Measurements from ENCODE around the gene ATXN1L. TPM values are rescaled to one million over a fixed set of nuclear protein-coding genes. Genes with fewer than 3 reads are reported as not detected.
"Not testable (repeated sequence)": the region's sequence is repeated elsewhere in the genome, so short reads cannot be mapped to it uniquely, and the experiment has no call there.

ATXN1L gene
- total RNA-seq, 5 donors from 2014 or later (not counting 1 experiment from before 2014, with no cell fraction given) = 26.8 to 44.0 (median 29.3) TPM

DNA sequence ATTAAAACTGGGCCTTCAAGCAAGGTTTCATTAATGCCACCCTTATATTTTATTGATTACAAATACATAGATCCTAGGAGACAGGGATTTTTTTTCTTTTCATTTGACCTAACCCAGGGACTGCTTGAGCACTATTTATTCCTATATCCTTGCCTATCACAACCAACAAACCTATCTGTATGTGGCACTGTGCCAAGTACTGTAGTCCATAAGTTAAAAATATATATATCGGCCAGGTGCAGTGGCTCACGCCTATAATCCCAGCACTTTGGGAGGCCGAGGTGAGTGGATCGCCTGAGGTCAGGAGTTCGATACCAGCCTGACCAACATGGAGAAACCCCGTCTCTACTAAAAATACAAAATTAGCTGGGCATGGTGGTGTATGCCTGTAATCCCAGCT is 21.4 kb downstream of the ATXN1L start:
- H3K9me3 Mint-ChIP-seq; DNase-seq; H3K27ac ChIP-seq (ENCODE audit: low read length); H3K27me3 ChIP-seq (replicated peaks in 1 of 2; ENCODE audit: control insufficient read depth in 2 of 2, extremely low read depth in 1 of 2, insufficient read depth in 2 of 2, low read length in 1 of 2); CTCF ChIA-PET; POLR2A ChIA-PET; ATAC-seq (replicated peaks in 1 of 4); H3K4me3 Mint-ChIP-seq; H3K27ac Mint-ChIP-seq; H3K4me3 ChIP-seq (ENCODE audit: control insufficient read depth in 1 of 2, extremely low read depth in 1 of 2, low read length in 1 of 2); H3K27me3 Mint-ChIP-seq; H3K4me1 ChIP-seq (ENCODE audit: control insufficient read depth in 1 of 2, extremely low read depth in 1 of 2, insufficient read depth in 2 of 2, low read length in 2 of 2); H3K9me3 ChIP-seq: not testable (repeated sequence)
- peaks cover 0 to 48% of the 10 kb centered on the region in 2 donors for H3K36me3 ChIP-seq (ENCODE audit: control insufficient read depth in 2 of 2, extremely low read depth in 1 of 2, insufficient read depth in 1 of 2, low read length in 1 of 2)
- H3K36me3 Mint-ChIP-seq = peaks cover 33% of the 10 kb centered on the region
- WGBS (ENCODE audit: insufficient coverage) = no CpG with 5 or more reads among the region's 6 CpGs
- H3K4me1 Mint-ChIP-seq = peaks cover 5 to 15% (median 9%) of the 10 kb centered on the region in 3 donors

DNA sequence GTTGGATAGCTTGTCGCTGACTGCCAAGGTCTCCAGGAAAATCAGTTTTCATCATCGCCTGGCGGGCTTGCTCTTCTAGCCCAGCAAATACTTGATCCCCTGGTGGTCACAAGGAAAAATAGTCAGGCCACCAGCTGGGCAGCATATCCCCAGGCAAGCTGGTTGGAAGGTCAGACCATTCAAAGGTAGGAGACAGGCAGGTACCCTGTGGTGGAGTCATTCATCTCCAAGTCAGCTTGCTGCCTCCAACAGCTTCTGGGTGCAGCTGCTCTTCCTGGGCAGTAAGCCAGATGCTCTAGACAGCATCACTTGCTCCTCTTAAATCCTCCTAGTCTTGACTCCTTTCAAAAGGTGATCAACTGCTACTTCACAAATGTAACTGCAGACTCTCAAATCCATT is 22.2 kb downstream of the ATXN1L start:
- peaks cover 0 to 42% of the 10 kb centered on the region in 2 donors for H3K36me3 ChIP-seq (ENCODE audit: control insufficient read depth in 2 of 2, extremely low read depth in 1 of 2, insufficient read depth in 1 of 2, low read length in 1 of 2)
- WGBS (ENCODE audit: insufficient coverage) = 97% methylated on average over 3 of the region's 3 CpGs
- no peak overlapping the region for H3K27ac Mint-ChIP-seq

DNA sequence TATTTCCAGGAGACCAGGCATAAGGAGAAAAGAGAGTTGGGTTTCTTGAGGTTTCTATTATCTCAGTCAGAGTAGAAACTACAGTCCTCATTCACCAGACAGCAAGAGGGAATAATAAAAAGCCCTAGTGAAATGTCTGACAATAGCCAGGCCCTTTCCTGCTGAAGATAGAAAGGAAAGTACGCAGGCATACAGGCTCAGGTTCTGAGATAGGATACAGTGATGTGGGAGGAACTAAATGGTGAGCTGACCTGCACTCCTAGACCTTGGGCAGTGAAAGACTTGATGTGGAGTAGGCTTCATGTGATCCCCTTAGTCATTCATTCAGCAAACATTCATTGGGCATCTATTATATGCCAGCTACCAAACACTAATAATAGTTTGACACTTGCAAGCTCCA is 23.3 kb downstream of the ATXN1L start:
- Mint-ChIP-seq H3K27ac (no peak overlapping the region), H3K4me1 (peaks cover 13 to 25% (median 20%) of the 10 kb centered on the region in 3 donors), H3K9me3 (no peaks in the 10 kb centered on the region), H3K36me3 (peaks cover 26% of the 10 kb centered on the region), H3K27me3 (no peaks in the 10 kb centered on the region), H3K4me3 (no peak overlapping the region)
- POLR2A ChIA-PET = no interaction called here
- H3K27me3 ChIP-seq (replicated peaks in 1 of 2; ENCODE audit: control insufficient read depth in 2 of 2, extremely low read depth in 1 of 2, insufficient read depth in 2 of 2, low read length in 1 of 2) = no peaks in the 10 kb centered on the region
- H3K4me3 ChIP-seq (ENCODE audit: control insufficient read depth in 1 of 2, extremely low read depth in 1 of 2, low read length in 1 of 2) = no peak overlapping the region
- peaks cover 6 to 7% of the 10 kb centered on the region in 2 experiments for H3K4me1 ChIP-seq (ENCODE audit: control insufficient read depth in 1 of 2, extremely low read depth in 1 of 2, insufficient read depth in 2 of 2, low read length in 2 of 2)
- no peak overlapping the region for H3K27ac ChIP-seq (ENCODE audit: low read length)
- ATAC-seq (replicated peaks in 1 of 4) (no peak), DNase-seq (no peak)
- CTCF ChIA-PET = no interaction called here
- WGBS (ENCODE audit: insufficient coverage) = 100% methylated on average over 1 of the region's 1 CpG
- H3K9me3 ChIP-seq = no peaks in the 10 kb centered on the region
- peaks cover 0 to 33% of the 10 kb centered on the region in 2 donors for H3K36me3 ChIP-seq (ENCODE audit: control insufficient read depth in 2 of 2, extremely low read depth in 1 of 2, insufficient read depth in 1 of 2, low read length in 1 of 2)

More for the DNA sequence above, 22.2 kb downstream of the ATXN1L start:
- Histone ChIP-seq H3K27me3 (replicated peaks in 1 of 2; ENCODE audit: control insufficient read depth in 2 of 2, extremely low read depth in 1 of 2, insufficient read depth in 2 of 2, low read length in 1 of 2) (no peaks in the 10 kb centered on the region), H3K27ac (ENCODE audit: low read length) (no peak overlapping the region), H3K4me1 (ENCODE audit: control insufficient read depth in 1 of 2, extremely low read depth in 1 of 2, insufficient read depth in 2 of 2, low read length in 2 of 2) (peaks cover 2 to 4% of the 10 kb centered on the region in 2 experiments), H3K4me3 (ENCODE audit: control insufficient read depth in 1 of 2, extremely low read depth in 1 of 2, low read length in 1 of 2) (no peak overlapping the region), H3K9me3 (no peaks in the 10 kb centered on the region)
- Mint-ChIP-seq H3K27me3 (no peaks in the 10 kb centered on the region), H3K36me3 (peaks cover 30% of the 10 kb centered on the region), H3K9me3 (no peaks in the 10 kb centered on the region), H3K4me3 (no peak overlapping the region), H3K4me1 (peaks cover 10 to 21% (median 15%) of the 10 kb centered on the region in 3 donors)
- ATAC-seq (replicated peaks in 1 of 4) = no peak
- no peak for DNase-seq
- POLR2A ChIA-PET = no interaction called here
- CTCF ChIA-PET = no interaction called here

DNA sequence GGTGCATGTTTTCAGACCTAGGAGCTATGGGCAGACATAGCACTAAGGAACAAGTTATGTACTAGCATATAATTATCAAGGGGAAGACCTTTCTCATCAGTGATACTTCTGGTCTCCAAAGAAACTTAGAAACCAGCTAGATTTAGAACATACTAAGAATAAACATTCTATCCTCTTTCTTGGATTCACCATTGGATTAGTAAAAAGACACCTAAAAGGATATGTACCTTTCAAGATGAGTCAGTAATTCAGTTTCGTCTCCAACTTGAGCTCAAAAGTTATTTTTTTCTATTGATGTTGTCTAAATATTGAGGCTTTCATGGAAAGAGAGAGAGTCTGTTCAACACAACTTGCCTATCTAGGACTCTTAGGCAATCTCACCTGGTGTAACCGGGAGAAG is 25.0 kb downstream of the ATXN1L start:
- peaks cover 10% of the 10 kb centered on the region for H3K36me3 Mint-ChIP-seq
- DNase-seq = no peak
- H3K4me3 Mint-ChIP-seq = no peak overlapping the region
- ATAC-seq (replicated peaks in 1 of 4) = no peak
- H3K4me1 Mint-ChIP-seq = peaks cover 13 to 27% (median 20%) of the 10 kb centered on the region in 3 donors
- Histone ChIP-seq H3K4me3 (ENCODE audit: control insufficient read depth in 1 of 2, extremely low read depth in 1 of 2, low read length in 1 of 2) (no peak overlapping the region), H3K27ac (ENCODE audit: low read length) (no peak overlapping the region), H3K27me3 (replicated peaks in 1 of 2; ENCODE audit: control insufficient read depth in 2 of 2, extremely low read depth in 1 of 2, insufficient read depth in 2 of 2, low read length in 1 of 2) (no peaks in the 10 kb centered on the region), H3K9me3 (no peaks in the 10 kb centered on the region), H3K36me3 (ENCODE audit: control insufficient read depth in 2 of 2, extremely low read depth in 1 of 2, insufficient read depth in 1 of 2, low read length in 1 of 2) (peaks cover 0 to 26% of the 10 kb centered on the region in 2 donors), H3K4me1 (ENCODE audit: control insufficient read depth in 1 of 2, extremely low read depth in 1 of 2, insufficient read depth in 2 of 2, low read length in 2 of 2) (peaks cover 6 to 7% of the 10 kb centered on the region in 2 experiments)
- H3K27ac Mint-ChIP-seq = no peak overlapping the region
- POLR2A ChIA-PET = no interaction called here
- no CpG with 5 or more reads among the region's 2 CpGs for WGBS (ENCODE audit: insufficient coverage)
- CTCF ChIA-PET = interaction anchor here in 1 of 2 donors (1.1 to 2.3 kb wide), 2 partner anchors 9 to 11 kb away, joined by 3 to 7 read pairs; no protein-coding TSS in a partner anchor
- H3K27me3 Mint-ChIP-seq = no peaks in the 10 kb centered on the region
- H3K9me3 Mint-ChIP-seq = no peaks in the 10 kb centered on the region

DNA sequence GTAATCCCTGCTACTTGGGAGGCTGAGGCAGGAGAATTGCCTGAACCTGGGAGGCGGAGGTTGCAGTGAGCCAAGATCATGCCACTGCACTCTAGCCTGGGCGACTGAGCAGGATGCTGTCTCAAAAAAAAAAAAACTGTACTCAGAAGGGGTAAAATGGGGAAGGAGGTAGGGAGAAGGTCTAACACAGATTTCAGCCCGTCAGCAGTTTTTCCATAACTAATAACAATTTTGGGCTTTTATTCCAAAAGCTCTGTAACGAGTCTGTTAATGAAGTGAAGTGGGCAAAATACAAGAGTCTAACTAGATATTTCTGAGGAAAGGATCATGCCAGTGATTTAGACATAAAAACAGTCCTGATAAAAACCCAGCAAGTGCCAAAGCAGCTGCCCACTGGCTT is 27.4 kb downstream of the ATXN1L start:
- Mint-ChIP-seq H3K9me3 (no peaks in the 10 kb centered on the region), H3K4me1 (peaks cover 13 to 26% (median 20%) of the 10 kb centered on the region in 3 donors), H3K36me3 (peaks cover 12% of the 10 kb centered on the region), H3K4me3 (peak overlapping the region in 2 of 3 donors; percentile 58 to 75), H3K27me3 (no peaks in the 10 kb centered on the region), H3K27ac (peak overlapping the region; percentile 81 to 89)
- Histone ChIP-seq H3K9me3 (no peaks in the 10 kb centered on the region), H3K4me3 (ENCODE audit: control insufficient read depth in 1 of 2, extremely low read depth in 1 of 2, low read length in 1 of 2) (no peak overlapping the region), H3K27me3 (replicated peaks in 1 of 2; ENCODE audit: control insufficient read depth in 2 of 2, extremely low read depth in 1 of 2, insufficient read depth in 2 of 2, low read length in 1 of 2) (no peaks in the 10 kb centered on the region), H3K36me3 (ENCODE audit: control insufficient read depth in 2 of 2, extremely low read depth in 1 of 2, insufficient read depth in 1 of 2, low read length in 1 of 2) (peaks cover 0 to 24% of the 10 kb centered on the region in 2 donors), H3K27ac (ENCODE audit: low read length) (no peak overlapping the region), H3K4me1 (ENCODE audit: control insufficient read depth in 1 of 2, extremely low read depth in 1 of 2, insufficient read depth in 2 of 2, low read length in 2 of 2) (peaks cover 6 to 7% of the 10 kb centered on the region in 2 experiments)
- DNase-seq = no peak
- peak in 1 of 4 experiments; percentile 26 for ATAC-seq (replicated peaks in 1 of 4)
- no CpG with 5 or more reads among the region's 4 CpGs for WGBS (ENCODE audit: insufficient coverage)
- ChIA-PET CTCF (interaction anchor here (0.6 to 1.1 kb wide), 3 partner anchors 9 to 58 kb away, joined by 5 to 10 read pairs (median 5); no protein-coding TSS in a partner anchor), POLR2A (interaction anchor here in 1 of 2 donors (0.6 kb wide), 1 partner anchor 152 kb away, joined by 6 read pairs; no protein-coding TSS in a partner anchor)

DNA sequence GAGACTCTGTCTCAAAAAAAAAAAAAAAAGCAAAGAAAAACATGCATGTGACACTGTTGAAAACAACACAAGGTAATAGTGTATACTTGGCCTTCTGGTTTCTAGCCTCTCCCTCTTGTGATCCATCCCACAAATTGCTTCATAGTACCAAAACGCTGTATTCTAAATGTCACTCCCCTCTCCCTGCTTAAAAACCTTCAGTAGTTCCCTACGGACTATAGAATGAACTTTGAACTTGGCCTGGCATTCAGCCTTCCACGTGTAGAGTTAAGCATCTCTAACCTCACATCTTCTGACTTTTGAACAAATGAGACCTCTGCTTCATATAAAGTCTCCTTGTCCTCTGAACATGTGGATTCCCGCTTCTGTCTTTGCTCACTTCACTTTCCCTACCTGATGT is 33.1 kb downstream of the ATXN1L start:
- POLR2A ChIA-PET = no interaction called here
- peak overlapping the region in 1 of 2 donors; percentile 11 for H3K27ac Mint-ChIP-seq

More for the DNA sequence above, 33.1 kb downstream of the ATXN1L start:
- Histone ChIP-seq H3K4me1 (ENCODE audit: control insufficient read depth in 1 of 2, extremely low read depth in 1 of 2, insufficient read depth in 2 of 2, low read length in 2 of 2) (peaks cover 23 to 31% of the 10 kb centered on the region in 2 experiments), H3K27ac (ENCODE audit: low read length) (no peak overlapping the region), H3K27me3 (replicated peaks in 1 of 2; ENCODE audit: control insufficient read depth in 2 of 2, extremely low read depth in 1 of 2, insufficient read depth in 2 of 2, low read length in 1 of 2) (no peaks in the 10 kb centered on the region), H3K9me3 (no peaks in the 10 kb centered on the region), H3K4me3 (ENCODE audit: control insufficient read depth in 1 of 2, extremely low read depth in 1 of 2, low read length in 1 of 2) (no peak overlapping the region), H3K36me3 (ENCODE audit: control insufficient read depth in 2 of 2, extremely low read depth in 1 of 2, insufficient read depth in 1 of 2, low read length in 1 of 2) (peaks cover 0 to 26% of the 10 kb centered on the region in 2 donors)
- ATAC-seq (replicated peaks in 1 of 4) (no peak), DNase-seq (no peak)
- no peak overlapping the region for H3K4me3 Mint-ChIP-seq
- CTCF ChIA-PET = interaction anchor here in 1 of 2 donors (0.7 to 1.3 kb wide), 2 partner anchors 8 to 46 kb away, joined by 3 read pairs; no protein-coding TSS in a partner anchor
- H3K36me3 Mint-ChIP-seq = peaks cover 19% of the 10 kb centered on the region
- H3K4me1 Mint-ChIP-seq = peaks cover 43 to 45% (median 44%) of the 10 kb centered on the region in 3 donors
- no peaks in the 10 kb centered on the region for H3K27me3 Mint-ChIP-seq
- H3K9me3 Mint-ChIP-seq = no peaks in the 10 kb centered on the region
- 71% methylated on average over 4 of the region's 4 CpGs for WGBS (ENCODE audit: insufficient coverage)

Measured in T-cell (primary cell).